ENCODE data around the gene TBX4.

The TBX4 gene

DNA sequence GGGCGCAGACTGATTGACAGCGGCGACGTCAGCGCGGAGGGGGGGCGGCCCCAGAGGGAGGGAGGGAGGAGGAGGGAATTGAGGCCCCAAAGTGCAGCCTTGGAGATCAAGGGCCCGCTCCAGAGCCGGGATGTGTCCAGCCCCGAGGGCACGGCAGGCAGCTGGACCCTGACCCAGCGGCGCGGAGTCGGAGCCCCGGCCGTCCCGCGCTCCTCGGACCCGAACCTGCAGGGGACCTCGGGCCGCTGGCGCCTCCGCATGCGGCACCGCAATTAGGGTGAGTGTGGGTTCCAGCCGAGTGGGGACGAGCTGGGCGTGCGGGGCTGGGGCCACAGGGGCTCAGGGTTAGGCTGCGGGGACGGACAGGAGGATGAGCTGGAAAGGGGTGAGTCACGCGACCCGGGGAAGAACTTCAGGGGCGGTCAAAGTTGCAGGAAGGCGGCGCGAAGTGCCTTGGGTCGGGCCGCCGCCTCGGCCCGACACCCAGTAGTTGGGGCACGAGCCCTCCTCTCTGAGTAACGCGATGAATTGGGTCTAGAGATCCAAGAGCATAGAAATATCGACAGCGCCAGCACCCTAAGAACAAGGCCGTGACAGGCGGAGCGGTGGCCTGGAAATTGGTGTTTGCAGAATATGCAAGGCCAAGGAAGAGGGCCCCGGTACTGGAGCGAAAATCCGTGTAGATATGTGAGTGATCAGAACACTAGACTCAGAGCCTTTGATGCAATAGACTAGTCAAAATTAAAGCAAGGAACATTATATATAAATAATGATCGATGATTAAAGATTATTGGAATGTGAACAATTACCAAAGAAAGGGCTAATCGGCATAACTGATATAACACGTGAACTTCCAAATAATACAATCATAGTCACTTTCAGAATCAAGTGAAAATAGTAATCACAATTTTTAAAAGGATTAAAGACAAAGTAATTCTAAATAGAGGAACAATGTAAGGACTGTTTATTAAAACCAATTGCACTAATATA lies at the start of gene TBX4:
TSS of gene TBX4 (plus strand) at position 122 of the 990 bp plus-strand sequence. CDS start 4,069 bp downstream, outside the sequence.
- H3K4me3 ChIP-seq (ENCODE audit: low read length): no peak within 1 kb of the TSS
- no peak for TF ChIP-seq ZNF274 (IDR thresholded peaks at IDR 0.05; ENCODE audit: low read depth, low read length)

DNA sequence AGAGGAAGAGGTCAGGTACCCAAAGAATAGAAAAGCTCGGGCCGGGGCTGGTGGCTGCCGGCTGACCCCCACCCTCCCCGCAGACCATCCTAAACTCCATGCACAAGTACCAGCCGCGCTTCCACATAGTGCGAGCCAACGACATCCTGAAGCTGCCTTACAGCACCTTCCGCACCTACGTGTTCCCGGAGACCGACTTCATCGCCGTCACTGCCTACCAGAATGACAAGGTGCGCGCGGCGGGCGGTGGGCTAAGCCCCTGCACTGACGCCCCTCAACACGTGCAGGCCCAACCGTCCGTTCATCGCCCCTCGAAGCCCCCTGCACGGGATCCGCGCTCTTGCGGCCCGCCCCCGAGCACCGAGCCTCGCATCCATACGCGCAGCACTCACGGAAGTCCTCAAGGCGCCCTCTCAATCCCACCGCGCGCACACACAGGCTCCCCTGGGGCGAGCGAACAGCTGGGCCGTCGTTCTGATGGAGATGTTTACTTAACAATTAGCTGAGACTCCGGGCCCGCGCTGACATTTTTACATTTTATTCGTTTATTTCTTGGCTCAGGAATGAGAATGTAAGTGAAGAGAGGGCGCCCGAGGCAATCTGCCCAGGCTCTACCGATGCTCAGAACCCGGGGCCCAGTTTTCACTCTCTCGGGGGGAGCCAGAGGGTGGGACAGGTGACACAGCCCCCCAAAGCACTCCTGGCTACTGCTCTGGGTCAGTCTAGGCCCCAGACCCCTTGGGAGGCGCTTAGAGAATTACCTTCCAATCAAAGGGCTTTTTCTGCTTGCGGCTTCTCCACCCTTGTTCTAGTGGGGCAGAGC lies 49.0 kb upstream of the TBX4 start:
- TF ChIP-seq ZNF274 (IDR thresholded peaks at IDR 0.05; ENCODE audit: low read depth, low read length): no peak

DNA sequence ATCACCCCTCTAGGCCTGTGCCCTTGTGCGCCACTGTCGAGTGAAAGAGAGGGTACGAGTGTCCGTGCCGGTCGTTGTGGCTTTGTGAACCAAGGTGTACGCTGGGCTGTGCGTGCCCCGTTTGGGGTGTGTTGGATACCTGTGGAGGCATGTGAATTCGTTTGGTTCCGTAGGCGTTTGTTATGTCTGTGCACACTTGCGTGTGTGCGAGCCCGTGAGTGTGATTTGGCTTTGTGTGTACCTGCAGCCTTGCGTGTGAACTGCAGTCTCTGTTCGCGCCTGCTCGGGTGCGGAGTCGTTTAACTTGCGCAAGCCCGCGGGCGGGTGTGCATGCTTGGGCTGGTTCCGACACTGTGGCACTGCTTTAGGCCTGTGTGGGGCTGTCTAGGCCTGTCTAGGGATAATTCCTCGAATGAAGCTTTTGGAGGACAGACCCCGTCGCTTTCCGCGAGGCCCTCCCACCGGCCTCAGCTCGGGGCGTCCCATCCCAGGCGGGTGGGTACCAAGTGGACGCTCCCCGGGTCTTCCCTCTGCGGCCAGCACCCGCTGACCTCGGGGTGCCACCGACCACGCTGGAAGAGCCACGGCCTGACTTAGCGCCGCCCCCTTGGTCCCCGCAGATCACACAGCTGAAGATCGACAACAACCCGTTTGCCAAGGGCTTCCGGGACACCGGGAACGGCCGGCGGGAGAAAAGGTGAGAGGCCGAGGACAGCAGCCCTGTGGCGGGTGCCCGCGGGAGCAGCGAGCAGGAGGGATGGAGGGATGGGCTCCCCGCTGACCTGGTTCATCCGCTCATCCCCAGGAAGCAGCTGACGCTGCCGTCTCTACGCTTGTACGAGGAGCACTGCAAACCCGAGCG lies 48.2 kb upstream of the TBX4 start:
- no peak for TF ChIP-seq ZNF274 (IDR thresholded peaks at IDR 0.05; ENCODE audit: low read depth, low read length)

More for the DNA sequence above, 49.0 kb upstream of the TBX4 start:
- no peak overlapping the region; the same call in 1 of the 2 replicates for H3K4me3 ChIP-seq (ENCODE audit: low read length)

DNA sequence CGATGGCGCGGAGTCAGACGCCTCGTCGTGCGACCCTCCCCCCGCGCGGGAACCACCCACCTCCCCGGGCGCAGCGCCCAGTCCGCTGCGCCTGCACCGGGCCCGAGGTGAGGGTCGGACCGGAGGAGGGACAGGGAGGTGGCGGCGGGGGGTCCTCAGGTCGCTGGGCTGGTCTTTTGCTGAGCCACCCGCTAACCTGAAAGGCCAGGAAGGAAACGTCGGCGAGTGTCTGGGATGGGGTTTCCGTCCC lies 47.6 kb upstream of the TBX4 start:
- no peak overlapping the region for H3K4me3 ChIP-seq (ENCODE audit: low read length)
- TF ChIP-seq ZNF274 (IDR thresholded peaks at IDR 0.05; ENCODE audit: low read depth, low read length): no peak

More for the DNA sequence above, 48.2 kb upstream of the TBX4 start:
- H3K4me3 ChIP-seq (ENCODE audit: low read length): no peak overlapping the region

DNA sequence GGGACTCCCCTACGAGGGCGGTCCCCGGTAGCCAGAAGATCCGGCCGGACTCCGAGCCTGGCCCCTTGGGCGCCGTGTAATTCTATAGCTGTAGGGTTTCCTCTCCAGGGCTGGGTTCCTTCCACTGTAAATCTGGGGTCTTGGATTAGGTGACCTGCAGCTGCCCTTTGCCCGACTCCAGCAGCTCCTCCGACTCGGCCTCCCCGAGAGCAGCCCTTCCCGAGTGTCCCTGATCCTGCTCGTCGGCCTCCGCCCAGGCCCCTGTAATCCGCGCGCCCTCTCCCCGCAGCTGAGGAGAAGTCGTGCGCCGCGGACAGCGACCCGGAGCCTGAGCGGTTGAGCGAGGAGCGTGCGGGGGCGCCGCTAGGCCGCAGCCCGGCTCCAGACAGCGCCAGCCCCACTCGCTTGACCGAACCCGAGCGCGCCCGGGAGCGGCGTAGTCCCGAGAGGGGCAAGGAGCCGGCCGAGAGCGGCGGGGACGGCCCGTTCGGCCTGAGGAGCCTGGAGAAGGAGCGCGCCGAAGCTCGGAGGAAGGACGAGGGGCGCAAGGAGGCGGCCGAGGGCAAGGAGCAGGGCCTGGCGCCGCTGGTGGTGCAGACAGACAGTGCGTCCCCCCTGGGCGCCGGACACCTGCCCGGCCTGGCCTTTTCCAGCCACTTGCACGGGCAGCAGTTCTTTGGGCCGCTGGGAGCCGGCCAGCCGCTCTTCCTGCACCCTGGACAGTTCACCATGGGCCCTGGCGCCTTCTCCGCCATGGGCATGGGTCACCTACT lies 47.1 kb upstream of the TBX4 start:
- TF ChIP-seq ZNF274 (IDR thresholded peaks at IDR 0.05; ENCODE audit: low read depth, low read length): no peak
- no peak overlapping the region for H3K4me3 ChIP-seq (ENCODE audit: low read length)

DNA sequence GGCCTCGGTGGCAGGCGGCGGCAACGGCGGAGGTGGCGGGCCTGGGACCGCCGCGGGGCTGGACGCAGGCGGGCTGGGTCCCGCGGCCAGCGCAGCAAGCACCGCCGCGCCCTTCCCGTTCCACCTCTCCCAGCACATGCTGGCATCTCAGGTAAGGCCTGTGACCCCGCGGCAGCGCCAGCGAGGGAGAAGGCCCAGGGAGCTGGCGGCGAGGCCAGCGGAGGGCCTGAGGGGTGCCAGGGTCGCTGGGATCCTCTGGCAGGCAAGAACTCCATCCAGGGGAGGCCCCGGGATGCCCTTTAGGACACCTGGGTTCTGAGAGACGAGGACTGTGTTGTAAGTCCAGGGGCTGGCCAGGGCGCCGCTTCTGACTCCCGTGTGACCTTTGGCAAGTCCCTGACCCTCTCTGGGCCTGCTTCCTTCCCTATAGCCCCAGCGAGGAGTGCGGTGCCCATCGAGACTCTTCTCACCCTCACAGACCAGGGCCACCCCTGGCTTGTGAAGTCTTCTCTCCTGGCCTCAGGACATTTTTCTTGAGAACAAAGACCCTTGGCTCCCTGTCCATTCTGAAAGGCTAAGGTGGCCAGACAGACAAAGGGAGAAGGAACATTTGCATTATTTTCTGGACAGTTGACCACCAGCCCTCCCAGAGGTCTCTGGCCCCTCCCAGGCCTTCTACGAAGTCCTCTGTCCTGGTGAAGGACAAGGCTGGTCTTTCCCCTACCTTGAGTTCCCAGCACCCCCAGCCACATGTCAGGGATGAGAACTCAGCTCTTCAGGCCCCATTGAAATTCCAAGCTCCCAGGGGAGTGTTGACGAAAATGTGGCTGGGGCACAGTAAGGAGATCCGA lies 46.3 kb upstream of the TBX4 start:
- no peak overlapping the region for H3K4me3 ChIP-seq (ENCODE audit: low read length)
- no peak for TF ChIP-seq ZNF274 (IDR thresholded peaks at IDR 0.05; ENCODE audit: low read depth, low read length)

DNA sequence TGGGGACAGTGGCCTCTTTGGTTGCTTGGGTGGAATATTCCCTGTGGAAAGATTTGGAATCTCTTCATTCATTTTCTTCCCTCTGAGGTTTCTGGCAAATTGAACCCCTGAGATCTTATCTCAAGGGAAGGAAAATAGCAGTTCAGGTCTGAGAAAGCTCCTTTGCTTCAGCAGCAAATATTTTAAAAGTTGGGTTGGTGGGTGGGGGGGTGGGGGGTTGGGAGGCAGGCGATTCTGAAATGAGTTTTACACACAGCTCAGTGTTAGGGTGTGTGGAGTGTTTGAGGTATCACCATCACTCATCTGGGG lies 45.7 kb upstream of the TBX4 start:
- no peak for TF ChIP-seq ZNF274 (IDR thresholded peaks at IDR 0.05; ENCODE audit: low read depth, low read length)
- no peak overlapping the region for H3K4me3 ChIP-seq (ENCODE audit: low read length)

DNA sequence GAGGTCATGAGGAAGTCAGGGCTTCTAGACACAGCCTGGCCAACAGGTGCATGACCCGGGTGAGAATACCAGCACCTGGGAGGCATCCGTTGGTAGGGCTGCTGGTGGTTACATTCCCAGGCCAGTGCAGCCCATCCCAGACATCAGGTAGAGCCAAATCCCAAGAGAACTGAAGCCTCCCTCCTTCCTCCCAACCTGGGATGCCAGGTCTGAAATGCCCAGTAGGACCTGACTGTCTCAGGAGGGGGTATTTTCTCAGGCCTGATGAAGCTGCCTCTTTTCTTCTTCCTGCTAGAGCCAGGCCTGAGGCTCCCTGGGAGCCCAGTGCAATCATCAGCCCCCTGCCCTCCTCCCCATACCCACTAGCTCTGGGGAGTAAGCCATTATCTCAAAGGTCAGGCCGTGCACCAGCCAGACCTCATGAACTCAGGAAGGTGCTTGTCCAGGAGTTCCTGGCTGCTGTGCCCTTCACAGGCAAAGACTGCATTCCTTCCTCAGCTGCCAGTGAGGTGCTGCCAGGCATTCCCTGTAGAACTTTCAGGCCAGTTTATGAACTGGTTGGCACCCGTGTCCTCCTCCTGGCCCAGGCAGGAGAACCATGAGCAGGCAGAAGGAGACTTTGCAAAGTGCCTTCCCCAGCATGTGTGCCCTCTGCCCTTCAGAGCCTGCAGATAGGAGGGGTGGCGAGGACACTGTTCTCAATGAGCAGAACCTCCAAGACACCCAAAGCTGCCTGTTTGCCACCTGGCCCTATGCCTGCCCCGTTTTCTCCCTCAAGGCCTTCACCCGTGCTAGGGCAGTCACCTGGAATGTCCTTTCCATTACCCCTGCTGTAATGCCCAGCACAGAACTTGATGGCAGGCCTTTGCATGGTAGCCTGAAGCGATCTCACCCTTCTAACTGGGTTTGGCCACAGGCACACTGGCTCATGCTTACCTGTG lies 45.0 kb upstream of the TBX4 start:
- H3K4me3 ChIP-seq (ENCODE audit: low read length): no peak overlapping the region
- TF ChIP-seq ZNF274 (IDR thresholded peaks at IDR 0.05; ENCODE audit: low read depth, low read length): no peak

DNA sequence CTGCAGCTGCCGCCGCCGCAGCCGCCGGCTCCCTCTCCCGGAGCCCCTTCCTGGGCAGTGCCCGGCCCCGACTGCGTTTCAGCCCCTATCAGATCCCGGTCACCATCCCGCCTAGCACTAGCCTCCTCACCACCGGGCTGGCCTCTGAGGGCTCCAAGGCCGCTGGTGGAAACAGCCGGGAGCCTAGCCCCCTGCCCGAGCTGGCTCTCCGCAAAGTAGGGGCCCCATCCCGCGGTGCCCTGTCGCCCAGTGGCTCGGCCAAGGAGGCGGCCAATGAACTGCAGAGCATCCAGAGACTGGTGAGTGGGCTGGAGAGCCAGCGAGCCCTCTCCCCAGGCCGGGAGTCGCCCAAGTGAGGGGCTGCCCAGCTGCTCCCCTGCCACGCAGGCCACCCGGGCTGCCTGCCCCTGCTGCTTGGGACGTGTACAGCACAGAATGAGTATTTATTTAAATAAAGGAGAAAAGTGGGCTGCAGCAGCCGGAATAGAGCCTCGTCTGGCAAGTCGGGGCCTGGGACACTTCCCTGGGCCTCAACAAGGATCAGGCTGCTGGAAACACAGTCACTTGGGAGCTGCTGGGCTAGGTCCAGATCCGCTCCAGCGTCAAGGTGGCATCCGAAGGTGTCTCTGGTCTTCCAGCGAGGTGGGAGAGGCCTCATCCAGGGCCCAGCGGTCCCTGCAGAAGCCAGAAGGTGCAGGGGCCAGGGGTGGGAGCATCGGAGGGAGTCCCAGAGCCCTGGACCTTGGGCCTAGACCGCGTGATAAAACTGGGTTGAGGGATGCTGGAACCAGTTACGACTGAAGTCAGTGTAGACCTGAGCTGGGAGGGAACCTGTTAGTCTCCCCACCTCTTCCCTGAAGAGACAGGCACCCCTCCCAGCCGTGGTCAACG lies 43.8 kb upstream of the TBX4 start:
- no peak for TF ChIP-seq ZNF274 (IDR thresholded peaks at IDR 0.05; ENCODE audit: low read depth, low read length)
- no peak overlapping the region for H3K4me3 ChIP-seq (ENCODE audit: low read length)

DNA sequence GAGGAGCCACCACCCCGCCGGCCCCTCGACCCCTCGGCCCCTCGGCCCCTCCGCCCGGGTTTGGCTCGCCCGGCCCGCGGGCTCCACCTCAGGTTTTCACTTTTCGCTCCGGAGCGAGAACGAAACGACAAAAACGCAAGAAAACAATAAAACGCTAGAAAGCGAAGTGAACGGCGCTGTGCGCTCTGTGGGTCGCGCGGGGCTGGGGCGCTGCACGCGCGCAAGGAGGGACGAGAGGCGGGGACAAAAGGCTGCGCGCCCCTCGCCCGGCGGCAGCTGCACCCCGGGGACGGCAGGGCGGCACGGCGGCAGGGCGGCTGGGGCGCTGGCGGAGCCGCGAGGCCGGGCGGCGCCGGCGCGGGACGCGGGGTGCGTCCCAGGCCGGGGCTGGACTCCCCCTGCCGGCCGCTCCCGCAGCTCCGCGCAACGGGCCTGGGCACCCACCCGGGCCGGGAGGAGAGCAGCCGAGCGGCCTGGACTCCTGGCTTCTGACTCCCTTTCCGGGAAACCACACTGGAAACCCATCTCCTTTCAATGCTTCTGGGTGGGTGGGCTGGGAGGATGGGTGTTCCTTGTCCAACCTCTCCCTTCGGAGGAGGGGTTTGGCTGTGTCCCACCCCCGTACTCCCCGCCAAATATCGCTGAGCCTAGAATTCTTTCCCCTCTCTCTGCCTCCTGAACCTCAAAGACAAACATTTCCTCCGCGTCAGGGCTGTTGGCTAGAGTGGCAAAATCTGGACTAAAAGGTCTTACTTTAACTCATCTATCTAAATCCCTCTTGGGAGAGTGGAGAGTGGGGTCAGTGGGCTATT lies 42.7 kb upstream of the TBX4 start:
- TF ChIP-seq ZNF274 (IDR thresholded peaks at IDR 0.05; ENCODE audit: low read depth, low read length): no peak
- peak overlapping the region; percentile 54; the same call in 1 of the 2 replicates for H3K4me3 ChIP-seq (ENCODE audit: low read length)
